VCaP (cell line): Measurements from ENCODE around the gene PSAPL1.

Experiments
- H3K27ac ChIP-seq: fragments of 450-650 bp; 2 replicates; pipeline ENCODE4 v1.5.1; 2017
- TF ChIP-seq, protein P1 (sequence below): fragments of 450-650 bp; conservative IDR thresholded peaks from 2 replicates; pipeline ENCODE4 v1.5.1; 2017; ENCODE audit warnings: mild to moderate bottlenecking, moderate library complexity

The PSAPL1 gene

DNA sequence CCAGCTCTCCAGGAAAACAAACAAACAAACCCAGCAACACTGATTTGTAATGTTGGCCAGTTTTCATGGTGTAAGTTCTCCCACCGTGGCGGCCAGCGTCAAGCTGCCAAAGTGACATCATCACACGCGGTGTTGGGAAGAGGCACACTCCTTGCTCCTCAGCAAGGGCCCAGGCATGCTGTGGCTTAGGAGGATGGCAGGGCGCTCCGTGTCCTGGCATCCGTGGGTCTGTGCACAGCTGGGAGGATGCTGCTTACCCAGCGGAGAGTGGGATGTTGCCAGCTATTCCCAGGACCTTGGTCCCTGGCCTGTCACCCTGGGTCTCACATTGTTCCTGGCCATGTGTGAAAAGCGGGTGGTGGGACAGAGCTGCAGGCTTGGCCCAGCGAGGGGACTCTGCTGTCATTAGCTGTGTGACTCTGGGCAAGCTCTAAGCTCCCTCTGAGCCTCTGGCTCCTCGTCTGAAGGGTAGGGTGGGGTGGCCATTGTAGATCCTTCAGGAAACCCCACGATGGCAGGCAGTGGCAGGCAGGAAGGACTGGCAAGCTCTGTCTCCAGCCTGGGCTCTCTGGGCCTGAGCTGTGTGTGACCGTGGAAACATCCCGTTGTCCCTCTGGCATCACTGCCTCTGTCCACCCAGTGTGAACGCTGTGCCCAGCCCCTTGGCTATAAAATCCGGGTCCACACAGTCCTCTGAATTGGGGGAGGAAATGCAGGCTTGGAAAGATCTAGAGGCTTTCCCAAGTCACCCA is 10.8 kb downstream of the PSAPL1 start:
- TF ChIP-seq, protein P1, sequence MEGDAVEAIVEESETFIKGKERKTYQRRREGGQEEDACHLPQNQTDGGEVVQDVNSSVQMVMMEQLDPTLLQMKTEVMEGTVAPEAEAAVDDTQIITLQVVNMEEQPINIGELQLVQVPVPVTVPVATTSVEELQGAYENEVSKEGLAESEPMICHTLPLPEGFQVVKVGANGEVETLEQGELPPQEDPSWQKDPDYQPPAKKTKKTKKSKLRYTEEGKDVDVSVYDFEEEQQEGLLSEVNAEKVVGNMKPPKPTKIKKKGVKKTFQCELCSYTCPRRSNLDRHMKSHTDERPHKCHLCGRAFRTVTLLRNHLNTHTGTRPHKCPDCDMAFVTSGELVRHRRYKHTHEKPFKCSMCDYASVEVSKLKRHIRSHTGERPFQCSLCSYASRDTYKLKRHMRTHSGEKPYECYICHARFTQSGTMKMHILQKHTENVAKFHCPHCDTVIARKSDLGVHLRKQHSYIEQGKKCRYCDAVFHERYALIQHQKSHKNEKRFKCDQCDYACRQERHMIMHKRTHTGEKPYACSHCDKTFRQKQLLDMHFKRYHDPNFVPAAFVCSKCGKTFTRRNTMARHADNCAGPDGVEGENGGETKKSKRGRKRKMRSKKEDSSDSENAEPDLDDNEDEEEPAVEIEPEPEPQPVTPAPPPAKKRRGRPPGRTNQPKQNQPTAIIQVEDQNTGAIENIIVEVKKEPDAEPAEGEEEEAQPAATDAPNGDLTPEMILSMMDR, result no peak
- no peak overlapping the region for H3K27ac ChIP-seq

DNA sequence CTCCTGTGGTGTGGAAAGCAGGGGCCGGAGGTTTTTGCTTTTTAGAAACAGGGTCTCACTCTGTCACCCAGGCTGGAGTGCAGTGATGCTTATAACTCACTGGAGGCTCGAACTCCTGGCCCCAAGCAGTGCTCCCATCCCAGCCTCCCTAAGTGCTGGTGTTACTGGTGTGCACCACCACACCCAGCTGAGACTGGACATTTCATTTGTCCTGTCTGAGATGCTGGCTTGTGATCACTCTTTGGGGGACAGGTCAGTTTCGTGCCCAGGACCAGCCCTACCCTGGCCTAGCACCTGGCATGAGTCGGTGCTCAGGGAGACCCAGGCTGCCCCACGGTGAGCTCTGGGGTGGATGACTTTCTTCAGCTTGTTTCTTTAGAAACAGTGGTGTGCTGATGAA is 11.3 kb downstream of the PSAPL1 start:
- no peak overlapping the region for H3K27ac ChIP-seq
- TF ChIP-seq, protein P1, result no peak

DNA sequence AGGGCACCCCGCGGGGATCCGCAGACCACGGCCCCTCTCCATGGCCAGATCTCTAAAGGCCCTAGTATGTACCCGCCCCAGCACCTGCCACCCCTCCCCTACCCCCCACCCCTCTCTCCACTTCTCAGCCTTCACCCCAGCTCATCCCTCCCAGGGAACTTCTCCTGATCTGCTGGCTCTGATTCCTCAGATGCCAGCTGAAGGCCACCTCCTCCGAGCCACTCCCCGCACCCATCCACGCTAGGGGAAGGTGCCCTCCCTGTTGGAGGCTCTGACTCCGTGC is 11.9 kb downstream of the PSAPL1 start:
- TF ChIP-seq, protein P1, result no peak
- H3K27ac ChIP-seq, result no peak overlapping the region

DNA sequence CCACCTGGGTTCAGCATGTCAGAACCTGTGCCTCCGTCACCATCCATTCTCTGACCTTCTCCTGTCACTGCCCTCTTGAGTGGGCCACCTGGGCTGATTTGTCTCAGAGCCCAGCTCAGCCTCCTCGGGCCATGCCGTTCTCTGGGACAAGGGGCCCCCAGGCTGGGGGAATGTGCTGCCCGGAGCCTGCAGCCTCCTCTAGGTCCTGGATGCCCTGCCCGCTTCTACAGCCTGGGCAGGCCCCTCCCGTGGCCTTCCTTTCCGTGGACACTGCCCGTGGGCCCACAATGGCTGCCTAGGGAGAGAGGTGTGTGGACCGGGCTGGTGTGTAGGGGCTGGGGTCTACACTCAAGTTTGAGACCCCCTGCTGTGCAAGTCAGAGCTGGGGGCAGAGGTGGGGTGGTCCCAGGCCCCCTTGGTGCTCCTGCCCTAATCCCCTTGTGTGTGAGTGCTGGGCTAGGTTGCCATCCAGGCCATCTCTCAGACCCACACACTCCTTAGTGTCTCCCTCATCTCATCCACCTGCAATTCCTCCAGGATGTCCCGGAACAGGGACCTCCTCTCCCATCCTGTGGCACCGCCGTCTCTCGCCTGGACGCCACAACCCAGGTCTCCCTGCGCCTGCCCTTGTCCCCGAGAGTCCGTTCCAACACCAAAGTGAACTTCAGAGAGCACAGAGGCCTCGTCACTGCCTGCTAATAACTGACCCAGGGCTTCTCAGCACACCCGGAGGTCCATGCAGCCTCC is 12.4 kb downstream of the PSAPL1 start:
- TF ChIP-seq, protein P1, result no peak
- no peak overlapping the region for H3K27ac ChIP-seq

DNA sequence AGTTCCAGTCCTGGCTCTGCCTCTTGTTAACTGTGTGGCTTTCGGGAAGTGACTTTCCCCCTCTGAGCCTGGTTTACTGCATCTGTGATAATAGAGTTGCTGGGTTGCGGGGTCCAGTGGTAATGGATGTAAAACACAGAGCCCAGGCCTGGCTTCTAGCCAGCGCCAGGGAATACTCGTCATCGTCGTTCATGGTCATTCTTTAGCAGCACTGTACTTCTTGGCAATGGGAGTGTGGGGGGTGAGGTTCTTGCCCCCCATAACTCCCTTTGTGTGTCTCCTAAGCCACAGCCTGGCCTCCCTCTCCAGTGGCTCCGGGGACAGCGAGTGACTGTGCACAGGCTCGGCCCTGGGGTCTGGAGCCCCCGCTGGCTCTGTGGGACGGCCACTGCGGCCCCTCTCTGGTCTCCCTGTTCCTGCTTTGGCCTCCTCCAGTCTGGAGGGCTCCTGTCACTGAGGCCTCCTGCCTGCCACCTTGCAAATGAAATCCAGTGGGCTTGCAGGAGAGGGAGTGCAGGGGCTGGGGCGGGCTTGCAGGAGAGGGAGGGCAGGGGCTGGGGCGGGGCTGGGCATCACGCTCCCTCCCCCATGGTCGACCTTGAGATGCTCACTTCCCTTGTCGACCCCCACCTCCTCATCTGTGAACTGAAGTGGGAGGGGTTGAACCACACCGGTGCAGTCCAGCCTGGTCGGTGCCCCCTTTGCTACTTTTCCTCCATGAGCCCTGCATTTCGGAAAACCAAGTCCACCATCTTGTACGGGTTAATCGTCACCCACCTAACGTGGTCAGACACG is 13.2 kb downstream of the PSAPL1 start:
- H3K27ac ChIP-seq, result no peak overlapping the region
- TF ChIP-seq, protein P1, result no peak

DNA sequence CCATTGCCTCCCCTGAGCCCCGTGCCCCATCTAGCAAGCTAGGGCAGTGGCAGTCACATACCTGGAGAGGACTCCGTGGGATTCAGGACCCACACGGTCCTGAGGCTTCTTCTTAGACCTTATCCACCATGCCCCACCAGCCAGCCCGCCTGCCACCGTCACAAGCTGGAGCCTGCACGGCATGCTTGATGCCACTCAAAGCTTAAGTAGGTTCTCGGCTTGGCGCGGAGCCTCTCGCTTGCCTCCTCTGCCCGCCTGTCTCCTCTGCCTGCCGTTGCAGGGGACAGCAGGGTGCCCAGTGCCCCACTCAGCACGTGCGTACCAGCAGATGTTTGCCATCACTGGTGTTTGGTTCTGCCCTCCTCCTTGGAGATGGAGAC is 14.1 kb downstream of the PSAPL1 start:
- TF ChIP-seq, protein P1, result no peak
- H3K27ac ChIP-seq, result no peak overlapping the region

DNA sequence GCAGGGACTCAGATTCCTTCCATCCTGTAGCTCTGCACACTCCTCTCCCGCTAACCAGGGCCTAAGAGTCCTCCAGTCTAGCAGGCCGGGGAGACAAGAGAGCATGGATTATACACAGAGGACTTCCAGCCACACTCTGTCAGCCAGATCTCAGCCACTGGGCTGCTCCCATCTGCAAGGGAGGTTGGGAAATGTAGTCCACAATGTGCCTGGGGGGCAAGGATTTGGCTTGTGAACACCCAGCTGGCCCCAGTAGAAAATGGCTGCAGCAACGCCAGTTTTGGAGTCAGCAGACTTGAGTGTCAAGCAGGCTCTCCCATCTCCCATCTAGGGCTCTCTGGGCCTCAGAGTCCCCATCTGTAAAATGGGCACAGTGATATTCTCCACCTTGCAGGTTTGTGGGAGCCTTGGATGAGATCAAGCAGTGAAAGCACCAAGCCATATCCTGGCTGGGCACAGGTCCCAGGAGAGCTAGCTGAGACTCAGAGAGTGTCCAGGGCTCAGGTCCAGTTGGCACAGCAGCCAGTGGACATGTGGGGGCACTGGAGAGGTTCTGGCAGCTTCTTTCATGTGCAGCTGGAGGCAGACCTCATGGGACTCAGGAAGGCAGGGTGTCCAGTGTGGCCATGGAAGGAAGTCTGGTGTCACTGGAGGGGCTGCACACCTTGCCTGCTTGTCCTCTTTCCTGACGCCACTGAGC is 14.6 kb downstream of the PSAPL1 start:
- no peak overlapping the region for H3K27ac ChIP-seq
- TF ChIP-seq, protein P1, result no peak
